GM21576 (cell line): ENCODE data around the gene ASXL3.
A peak's percentile ranks its signal among the peaks of the same experiment; 100 is the strongest.

Source experiments
- ATAC-seq: cut with Tn5 transposase; IDR thresholded peaks from one replicate; pipeline ENCODE4 v1.9.1; 2021; ENCODE audit warnings: mild to moderate bottlenecking, moderate library complexity; ENCODE audit not compliant: unreplicated experiment

Gene ASXL3

DNA sequence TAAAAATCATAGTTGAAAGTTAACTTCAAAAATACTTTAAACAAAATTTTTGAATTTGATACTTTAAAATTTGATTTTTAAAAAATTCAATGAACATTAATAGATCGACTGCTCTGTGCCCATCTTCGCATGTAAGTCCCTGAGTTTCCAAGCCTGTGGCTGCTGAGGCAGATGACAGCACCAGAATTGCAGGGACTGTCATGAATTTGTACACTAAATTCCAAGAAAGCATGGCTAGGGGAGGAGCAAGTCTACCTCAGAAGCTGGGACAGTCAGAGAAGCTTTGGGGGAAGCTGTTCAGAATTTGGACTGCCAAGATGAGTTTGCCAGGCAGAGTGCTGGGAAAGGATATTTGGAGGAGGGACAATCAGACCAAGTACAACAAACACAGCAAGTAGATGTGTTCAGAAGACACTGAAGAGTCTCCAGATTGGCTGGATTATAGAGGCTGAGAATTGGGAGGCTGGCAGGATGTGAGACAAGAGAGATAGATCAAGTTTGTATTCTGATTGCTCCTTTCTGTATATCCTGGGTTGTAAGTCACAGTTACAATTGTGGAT, 79.0 kb downstream of the ASXL3 start:
- no peak for ATAC-seq

DNA sequence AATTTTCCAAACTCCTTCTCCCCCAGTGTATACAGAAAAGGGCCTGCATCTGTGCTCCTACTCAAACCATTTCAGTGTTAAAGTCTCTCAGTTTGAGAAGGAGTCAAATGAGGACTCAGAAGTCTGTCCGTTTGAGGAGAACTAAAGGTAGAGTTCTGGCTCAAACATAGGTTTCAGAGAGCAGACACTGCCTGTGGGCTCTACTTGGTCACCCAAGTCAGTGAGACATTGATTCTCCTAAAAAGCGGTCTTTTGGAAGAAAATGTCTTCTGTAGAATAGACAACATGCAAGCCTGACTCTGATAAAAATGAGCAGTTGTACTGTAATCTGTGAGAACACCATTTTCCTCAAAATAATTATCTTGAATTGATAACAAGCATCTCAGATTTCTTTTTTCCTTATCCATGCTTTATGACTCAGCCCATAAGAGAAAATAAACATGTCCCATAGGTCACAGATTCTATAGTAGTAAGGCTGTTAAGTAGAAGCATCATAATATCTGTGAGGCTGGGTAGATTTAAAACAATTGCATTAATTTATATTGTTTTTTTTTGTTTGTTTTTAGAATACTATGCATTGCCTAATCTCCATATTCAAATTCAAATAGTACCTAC, 82.8 kb downstream of the ASXL3 start:
- ATAC-seq = no peak

DNA sequence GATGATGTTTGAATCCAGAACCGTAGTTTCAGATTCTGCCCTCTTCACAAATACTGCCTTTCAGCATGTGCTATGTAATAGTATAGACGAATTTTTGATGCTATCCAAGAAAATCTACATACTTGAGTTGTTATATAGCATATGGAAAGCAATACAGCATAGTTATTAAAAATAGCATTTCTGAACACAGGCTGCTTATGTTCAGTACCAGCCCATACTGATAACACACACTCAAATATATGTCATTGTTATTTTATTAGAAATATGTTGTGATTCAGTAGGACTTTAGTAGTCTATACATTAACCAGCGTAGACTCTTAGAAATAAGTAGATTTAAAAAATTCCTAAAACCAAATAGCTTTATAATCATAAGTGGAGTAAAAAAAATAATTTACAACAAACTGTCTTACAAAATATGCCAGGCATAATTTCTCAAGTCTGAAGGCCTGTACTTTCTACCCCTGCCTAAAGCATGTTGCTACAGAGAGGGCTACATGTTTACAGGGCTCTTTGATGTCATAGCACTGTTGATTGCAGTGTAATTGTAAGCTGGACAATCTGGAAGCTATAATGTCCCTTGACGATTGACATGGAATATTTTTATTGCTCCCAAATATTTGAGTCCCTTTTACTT, 86.3 kb downstream of the ASXL3 start:
- no peak for ATAC-seq

DNA sequence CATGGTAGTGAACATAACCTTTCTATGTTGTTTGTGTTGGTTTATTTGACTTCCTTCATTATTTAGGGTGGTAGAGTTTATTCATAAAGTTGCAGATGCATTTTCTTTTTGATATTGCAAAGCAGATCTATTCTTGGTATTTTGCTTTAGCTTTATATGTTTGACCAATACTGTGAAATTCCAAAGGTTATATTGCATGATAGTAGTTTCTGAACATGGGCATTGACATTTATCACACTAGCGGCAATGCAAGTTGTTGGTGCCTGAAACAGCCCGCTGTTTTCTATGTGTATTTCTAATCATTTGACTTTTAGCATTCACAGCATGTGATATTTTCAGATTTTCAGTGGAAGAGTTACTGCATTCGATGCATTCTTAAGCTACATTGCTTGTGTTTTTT, 87.2 kb downstream of the ASXL3 start:
- no peak for ATAC-seq

DNA sequence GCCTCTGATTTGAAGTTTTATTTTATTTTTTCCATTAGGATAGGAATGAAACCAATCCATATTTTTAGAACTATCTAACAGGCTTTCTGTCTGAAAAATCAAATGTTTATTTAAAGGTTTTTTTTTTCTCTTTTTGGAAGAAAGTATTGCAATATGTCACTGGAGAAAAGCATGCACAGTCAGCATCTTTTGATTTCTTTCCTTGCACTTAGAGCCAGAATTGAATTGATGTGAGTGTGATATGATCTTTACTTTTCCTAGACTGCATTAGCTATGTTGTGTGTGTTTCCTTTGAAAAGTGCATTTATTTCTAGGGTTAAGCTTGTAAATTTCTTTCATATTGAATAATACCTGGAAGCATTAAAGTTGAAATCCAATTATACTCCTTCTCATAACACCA, 87.6 kb downstream of the ASXL3 start:
- no peak for ATAC-seq

DNA sequence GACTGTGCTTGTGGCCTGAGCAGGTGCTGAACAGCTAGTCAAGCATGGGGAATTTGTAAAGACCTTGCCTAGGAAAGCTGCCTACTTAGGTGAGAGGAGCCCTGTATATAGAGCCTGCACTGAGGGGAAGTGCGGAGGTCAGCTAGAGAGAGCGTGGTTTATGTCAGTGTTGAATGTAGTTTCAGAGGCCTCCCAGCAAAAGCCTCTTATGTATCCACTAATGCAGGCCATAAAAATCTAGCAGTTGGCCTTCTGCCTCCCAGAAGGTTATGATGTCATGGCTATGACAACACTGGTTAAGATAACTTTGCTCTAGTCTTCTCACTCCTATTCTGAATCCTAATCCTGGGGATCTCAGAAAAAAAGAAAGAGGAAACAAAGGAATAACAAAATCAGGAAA, 88.9 kb downstream of the ASXL3 start:
- no peak for ATAC-seq

DNA sequence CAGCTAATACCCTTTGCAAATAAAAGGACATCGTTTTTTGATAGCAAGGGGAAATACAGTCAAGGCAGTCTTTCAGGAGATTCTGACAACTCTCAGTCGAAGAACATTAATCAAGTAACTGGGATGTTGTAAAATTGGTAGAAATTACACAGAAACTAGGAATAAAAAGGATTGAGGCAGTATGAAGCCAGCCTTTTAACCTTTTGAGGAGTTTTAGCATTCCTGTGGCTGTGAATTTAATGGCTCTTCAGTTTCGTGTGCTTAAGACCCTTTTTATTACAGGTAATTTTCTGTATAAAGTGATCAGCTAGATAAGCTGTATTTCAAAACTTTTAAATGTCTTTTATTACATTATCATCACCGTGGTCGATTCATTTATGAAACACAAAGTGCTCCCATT, 91.6 kb downstream of the ASXL3 start:
- ATAC-seq = no peak

DNA sequence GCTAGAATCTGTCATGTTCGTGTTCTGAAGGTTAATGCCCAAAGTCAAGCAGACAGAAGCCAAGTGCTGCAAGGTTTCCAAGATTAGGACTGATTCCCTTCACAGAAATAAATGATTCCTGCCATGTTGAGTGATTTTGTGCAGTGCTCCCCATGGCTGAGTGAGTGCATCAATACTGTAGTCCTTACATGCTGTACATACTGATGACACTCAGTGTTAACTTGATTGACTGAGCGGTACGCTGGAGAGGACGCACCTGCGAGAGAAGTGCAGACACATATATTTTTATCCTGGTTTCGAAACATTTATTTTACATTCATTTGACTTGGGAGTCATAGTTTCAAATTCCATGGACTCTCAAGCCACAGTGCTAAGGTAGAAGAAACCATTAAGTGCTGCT, 92.0 kb downstream of the ASXL3 start:
- ATAC-seq = no peak

DNA sequence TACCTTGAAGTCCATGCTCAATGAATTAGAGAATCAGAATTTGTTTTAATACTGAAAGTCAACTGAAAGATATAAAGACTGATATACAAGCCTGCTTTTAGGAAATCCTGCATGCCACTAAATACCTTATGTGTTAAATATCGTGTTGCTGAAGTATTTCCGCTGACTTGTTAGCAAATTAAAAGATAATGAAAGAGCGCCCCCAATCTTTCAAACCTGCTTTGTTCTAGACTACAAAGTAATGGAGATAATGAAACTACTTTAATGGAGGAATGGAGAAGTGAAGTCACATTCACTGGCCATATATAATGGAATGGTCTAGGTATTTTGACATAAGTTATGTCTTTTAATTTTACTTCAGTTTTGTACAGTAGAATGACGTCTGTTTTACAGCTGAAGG, 95.7 kb downstream of the ASXL3 start:
- no peak for ATAC-seq

DNA sequence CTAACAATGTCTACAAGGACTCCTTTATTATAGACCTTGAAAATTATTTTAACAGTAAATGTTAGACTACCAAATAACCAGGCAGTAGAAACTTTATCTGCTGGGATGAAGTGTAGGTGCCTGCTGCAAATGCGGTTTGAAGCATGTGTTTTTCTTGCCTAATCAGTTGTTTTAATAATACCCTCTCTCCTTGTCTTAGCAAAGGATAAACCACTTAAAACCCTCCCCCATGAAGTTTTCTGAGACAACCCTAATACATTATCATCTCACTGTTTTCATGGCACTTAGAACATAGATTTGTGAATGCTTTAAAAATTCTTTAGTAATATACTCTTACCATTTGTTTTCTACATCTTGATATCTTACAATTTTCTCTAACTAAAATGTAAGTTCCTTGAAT, 98.6 kb downstream of the ASXL3 start:
- no peak for ATAC-seq

DNA sequence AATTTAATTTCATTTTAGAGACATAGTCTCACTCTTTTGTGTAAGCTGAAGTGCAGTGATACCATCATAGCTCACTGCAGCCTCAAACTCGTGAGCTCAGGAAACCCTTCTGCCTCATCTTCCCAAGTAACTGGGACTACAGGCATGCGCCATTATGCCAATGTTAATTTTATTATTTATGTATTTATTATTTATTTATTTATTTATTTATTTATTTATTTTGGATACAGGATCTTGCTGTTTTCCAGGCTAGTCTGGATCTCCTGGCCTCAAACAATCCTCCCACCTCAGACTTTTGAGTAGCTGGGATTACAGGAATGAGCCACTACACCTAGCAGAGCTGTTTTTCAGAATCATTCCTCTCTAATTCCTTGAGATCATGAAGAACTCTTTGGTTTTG, 99.9 kb downstream of the ASXL3 start:
- ATAC-seq = no peak

DNA sequence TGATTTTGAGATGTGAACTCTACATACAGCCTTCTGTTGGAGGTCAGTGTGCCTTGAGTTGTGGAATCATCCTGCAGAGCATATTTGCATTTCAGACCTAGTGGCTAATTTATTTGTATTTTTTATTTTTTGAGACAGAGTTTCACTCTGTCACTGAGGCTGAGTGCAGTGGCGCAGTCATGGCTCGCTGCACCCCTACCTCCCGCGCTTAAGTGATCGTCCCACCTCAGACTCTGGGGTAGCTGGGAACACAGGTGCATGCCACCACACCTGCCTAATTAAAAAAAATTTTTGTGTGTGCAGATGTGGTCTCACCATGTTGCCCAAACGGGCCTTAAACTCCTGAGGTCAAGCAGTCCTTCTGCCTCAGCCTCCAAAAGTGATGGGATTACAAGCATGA, 104.4 kb downstream of the ASXL3 start:
- no peak for ATAC-seq

DNA sequence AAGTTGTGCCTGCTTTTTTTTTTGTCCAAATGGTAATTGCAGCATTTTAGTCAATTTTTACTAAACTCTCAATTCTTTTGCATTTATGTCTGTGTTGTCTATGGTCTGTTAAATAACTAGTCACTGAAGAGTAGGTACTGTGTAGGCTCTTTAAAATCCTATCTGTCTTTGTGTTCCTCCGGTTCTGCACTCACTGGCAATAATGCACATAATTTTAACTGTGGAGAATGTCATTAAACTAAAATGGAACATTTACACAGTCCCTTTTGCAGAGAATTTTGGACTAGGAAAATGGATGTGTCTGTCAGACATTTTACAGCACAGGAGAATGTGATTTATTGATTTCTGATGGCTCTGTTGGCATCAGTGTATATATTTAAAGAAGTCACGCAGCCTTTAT, 116.6 kb downstream of the ASXL3 start:
- ATAC-seq = no peak

DNA sequence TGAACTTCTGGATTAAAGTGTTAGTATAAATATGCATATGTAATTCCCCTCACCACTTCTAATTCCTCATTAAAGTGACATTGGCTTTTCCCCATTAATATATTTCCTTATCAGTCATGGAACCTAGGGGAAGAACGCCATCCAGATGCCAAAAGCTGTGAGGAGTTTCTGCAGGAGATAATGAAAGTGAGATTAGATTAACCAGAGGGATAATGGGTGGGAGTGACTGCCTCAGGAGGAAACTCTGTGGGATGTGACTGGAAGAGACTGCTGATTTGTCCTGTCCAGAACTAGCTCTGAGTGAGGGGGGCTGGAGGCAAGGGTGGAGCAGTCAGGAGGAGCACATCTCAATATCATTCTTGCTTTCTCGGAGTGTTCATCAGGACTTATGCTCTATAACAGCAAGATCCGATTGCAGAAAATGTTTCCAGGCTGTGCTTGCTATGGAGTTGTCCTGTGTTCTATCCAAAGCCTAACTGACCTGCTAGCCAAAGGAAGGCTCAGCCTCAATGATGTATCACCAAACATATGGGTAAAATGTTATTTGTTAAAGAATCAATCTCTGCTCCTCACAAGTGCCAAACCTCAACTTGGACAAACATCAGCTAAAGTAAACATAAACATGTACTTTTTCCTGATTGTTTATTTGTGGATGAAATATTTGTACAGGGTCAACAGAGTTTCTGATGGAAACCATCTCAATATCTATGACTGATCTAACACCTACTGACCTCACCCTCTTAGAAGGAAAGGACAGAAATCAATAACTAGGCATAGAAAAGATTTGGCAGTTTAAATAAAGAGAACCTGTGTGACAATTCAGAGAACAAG, 118.5 kb downstream of the ASXL3 start:
- ATAC-seq = no peak

DNA sequence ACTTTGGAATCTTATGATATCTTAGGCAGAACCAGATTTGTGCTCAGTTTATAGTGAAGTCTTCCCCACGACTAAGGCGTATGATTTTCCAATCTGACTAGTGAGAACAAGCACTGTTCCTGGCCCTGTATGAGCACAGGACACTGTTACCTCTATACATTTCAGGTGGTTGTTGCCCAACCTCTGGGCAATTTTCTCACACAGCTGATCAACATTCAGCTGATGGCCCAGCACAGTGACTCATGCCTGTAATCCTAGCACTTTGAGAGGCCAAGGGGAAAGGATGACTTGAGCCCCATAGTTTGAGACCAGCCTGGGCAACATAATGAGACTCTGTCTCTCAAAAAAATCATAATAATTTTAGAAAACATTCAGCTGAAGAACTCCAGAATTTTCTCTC, 119.5 kb downstream of the ASXL3 start:
- no peak for ATAC-seq

DNA sequence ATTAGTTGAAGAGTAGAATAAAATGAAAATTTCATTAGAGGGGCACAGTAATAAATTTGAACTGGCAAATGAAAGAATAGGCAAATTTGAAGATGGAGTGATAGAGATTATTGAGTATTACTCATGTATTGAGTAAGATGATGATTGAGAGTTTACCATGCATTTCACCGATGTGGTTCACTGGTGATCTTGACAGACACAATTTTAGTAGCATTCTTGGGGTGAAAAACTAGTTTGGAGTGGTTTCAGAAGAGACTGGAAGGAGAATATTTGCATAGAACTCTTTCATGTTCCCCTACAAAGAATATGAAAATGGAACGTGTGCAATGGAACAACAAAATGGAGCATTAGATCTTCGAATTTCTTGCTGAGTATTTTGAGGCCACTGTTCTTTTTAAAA, 121.4 kb downstream of the ASXL3 start:
- ATAC-seq = no peak

DNA sequence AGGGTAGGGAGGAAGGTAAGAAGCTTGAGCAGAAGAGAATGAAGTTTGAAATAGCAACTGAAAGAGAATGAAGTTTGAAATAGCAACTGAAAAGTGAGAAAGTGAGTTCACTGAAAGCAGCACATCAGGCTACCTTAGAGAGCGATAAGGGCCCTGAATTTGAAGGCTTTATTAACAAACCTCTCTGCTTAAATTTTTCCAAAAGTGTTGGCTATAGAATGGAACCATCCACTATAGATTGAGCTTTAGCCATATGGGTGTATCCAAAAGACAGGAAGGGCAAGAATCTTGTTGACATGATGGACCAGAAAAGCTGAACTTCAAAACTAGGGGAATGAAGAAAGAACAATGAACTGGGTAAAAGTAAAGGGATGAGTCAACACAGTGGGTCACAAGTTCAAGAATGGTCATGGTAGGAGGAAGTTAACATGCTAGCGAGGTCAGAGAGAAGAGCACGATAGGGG, 122.5 kb downstream of the ASXL3 start:
- peak; percentile 84 for ATAC-seq

DNA sequence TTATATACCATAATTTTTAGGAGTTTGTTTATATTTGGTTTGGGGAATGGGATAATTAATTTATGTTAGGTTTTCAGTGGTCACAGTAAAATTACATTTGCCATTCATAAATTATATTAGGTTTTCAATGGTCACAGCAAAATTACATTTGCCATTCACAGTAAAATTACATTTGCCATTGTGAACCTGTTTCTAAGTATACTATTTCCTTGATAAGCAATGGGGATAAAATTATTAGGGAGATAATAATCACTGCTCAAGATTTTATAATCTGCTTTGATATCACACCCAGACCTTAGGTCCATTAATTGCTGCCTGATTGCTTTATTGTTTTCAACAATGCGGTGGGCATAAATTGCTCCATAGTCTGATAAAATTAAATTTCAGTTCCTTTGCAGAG, 124.6 kb downstream of the ASXL3 start:
- ATAC-seq = no peak

DNA sequence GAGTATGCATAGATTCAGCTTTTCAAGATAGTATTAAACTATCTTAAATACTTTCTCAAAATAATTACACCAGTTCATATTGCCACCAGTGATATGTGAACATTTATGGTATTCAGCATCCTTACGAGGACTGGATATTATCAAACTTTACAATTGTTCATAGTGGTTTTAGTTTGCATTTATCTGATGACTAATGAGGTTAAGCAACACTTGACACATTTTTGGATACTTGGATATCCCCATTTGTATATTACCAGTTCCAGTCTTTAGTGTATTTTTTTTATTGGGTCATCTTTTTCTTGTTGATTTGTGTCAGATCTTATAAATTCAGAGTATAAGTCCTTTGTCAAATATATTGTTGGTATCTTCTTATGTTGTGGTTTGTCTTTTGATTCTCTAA, 128.4 kb downstream of the ASXL3 start:
- no peak for ATAC-seq

DNA sequence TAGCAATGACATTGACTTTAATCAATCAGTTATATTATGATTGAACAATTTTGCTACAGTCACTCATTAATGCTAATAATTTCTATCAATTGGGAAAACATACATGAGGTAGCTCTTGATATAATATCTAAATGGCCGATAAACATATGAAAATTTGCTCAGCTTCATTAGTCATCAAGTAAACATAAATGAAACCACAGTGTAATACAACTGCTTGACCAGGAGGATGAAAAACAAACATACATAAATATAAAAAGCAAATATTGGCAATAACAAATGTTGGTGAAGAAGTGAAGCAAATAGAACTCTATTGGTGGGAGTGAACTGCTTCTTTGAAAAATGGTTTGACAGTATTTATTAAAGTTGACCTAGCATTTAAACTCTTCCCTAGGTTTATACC, 130.9 kb downstream of the ASXL3 start:
- no peak for ATAC-seq

DNA sequence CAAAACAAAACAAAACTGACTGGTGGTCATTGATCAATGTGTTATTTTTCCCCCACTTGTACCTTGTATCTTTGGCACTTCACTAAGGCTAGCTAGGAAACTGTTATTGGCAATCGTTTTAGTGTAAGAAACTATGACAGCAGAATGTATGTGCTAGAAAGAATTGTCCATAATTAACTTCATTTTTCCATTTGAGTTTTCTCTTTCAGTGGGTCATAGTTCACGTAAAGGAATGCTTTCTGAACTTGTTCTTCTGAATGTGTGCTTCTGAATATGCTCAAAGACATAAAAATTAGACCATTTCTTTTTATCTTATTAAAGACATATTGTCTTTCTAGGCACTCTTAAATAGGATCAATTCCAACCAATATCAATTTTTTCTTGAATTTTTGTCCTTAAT, 132.2 kb downstream of the ASXL3 start:
- no peak for ATAC-seq

DNA sequence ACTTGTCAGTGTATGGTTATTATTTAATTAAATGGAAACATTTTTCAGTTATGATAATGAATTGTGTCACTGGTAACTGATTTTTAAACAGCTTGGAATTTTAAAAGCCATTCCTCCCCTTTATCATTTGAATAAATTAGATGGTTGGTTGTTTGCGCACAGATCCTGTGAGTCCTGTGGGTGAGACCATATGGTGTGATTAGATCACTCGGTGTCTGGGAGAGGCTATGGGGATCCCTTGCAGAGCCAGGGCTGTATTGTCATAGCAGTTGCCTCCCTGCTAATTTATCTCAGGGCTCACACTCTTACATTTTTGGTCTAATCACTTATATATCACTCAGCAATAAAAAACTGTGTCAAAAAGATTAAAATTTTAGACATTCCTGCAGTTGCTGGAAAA, 133.5 kb downstream of the ASXL3 start:
- no peak for ATAC-seq
